KG1 (cell line): ENCODE results near the gene MBD1.
"Not testable (repeated sequence)": the region's sequence is repeated elsewhere in the genome, so short reads cannot be mapped to it uniquely, and the experiment has no call there.

Experiments
- DNase-seq: peaks from one replicate; lab custom pipeline; 2025; lab: John Stamatoyannopoulos, UW

Gene MBD1

GRCh38 chr18:50273203-50274043 is 7.9 kb downstream of the MBD1 start:
- DNase-seq, result no peak

GRCh38 chr18:50272568-50272967 is 8.8 kb downstream of the MBD1 start:
- DNase-seq, result no peak

GRCh38 chr18:50268022-50268747 is 13.1 kb downstream of the MBD1 start:
- DNase-seq, result no peak

GRCh38 chr18:50266248-50266704 is 15.0 kb downstream of the MBD1 start, which contains the start of gene CFAP53:
Gene CFAP53, minus strand, starts transcription at chr18:50266495. Its CDS starts 91 bp downstream, at chr18:50266404.
- peak; percentile 38 for DNase-seq

- DNase-seq, result no peak
These were observed 18.3 kb downstream of the MBD1 start for GRCh38 chr18:50262977-50263376.

- no peak for DNase-seq
These were observed 30.4 kb downstream of the MBD1 start for GRCh38 chr18:50250935-50251334.

- no peak for DNase-seq
These were observed 31.7 kb downstream of the MBD1 start for GRCh38 chr18:50249576-50249975.

- no peak for DNase-seq
These were observed 33.8 kb downstream of the MBD1 start for GRCh38 chr18:50247561-50247960.

- not testable (repeated sequence) for DNase-seq
These were observed 39.6 kb downstream of the MBD1 start for GRCh38 chr18:50241768-50242167.

- no peak for DNase-seq
These were observed 41.2 kb downstream of the MBD1 start for GRCh38 chr18:50240080-50240563.

- no peak for DNase-seq
These were observed 48.9 kb downstream of the MBD1 start for GRCh38 chr18:50232419-50232818.

- no peak for DNase-seq
These were observed 49.7 kb downstream of the MBD1 start for GRCh38 chr18:50231621-50232020.

GRCh38 chr18:50220249-50220648 is 61.1 kb downstream of the MBD1 start:
- not testable (repeated sequence) for DNase-seq
